ENCODE measurements around the gene SMAP1.

DNA sequence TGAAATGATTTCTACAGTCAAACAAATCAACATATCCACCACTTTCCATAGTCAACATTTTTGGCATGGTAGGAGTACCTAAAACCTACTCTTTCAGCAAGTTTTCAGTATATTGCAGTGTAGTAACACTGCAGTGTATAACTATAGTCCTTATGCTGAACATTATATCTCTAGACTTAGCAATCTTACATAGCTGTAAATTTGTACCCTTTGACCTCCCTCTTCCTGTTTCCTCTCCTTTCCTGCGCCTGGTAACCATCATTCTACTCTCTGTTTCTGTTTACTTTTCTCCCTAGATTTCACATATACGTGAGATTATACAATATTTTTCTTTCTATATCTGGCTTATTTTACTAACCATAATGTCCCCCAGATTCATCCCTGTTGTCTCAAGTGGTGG lies 40.2 kb downstream of the SMAP1 start:
- TF ChIP-seq, protein P1, sequence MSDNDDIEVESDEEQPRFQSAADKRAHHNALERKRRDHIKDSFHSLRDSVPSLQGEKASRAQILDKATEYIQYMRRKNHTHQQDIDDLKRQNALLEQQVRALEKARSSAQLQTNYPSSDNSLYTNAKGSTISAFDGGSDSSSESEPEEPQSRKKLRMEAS (IDR thresholded peaks at IDR 0.05; ENCODE audit: low read depth, low read length) = no peak
- TF ChIP-seq, protein P2, sequence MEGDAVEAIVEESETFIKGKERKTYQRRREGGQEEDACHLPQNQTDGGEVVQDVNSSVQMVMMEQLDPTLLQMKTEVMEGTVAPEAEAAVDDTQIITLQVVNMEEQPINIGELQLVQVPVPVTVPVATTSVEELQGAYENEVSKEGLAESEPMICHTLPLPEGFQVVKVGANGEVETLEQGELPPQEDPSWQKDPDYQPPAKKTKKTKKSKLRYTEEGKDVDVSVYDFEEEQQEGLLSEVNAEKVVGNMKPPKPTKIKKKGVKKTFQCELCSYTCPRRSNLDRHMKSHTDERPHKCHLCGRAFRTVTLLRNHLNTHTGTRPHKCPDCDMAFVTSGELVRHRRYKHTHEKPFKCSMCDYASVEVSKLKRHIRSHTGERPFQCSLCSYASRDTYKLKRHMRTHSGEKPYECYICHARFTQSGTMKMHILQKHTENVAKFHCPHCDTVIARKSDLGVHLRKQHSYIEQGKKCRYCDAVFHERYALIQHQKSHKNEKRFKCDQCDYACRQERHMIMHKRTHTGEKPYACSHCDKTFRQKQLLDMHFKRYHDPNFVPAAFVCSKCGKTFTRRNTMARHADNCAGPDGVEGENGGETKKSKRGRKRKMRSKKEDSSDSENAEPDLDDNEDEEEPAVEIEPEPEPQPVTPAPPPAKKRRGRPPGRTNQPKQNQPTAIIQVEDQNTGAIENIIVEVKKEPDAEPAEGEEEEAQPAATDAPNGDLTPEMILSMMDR (IDR thresholded peaks at IDR 0.05; ENCODE audit: low read depth, low read length) = no peak
- no peak for TF ChIP-seq POLR2A (IDR thresholded peaks at IDR 0.05; ENCODE audit: extremely low read depth, insufficient read length)
- no peak for TF ChIP-seq MYC (IDR thresholded peaks at IDR 0.05; ENCODE audit: low read depth, low read length)

Data from NB4 (cell line).